ENCODE results near the gene SEPTIN3. TPM values are rescaled to one million over a fixed set of nuclear protein-coding genes. Genes with fewer than 3 reads are reported as not detected.
A peak's percentile ranks its signal among the peaks of the same experiment; 100 is the strongest.

SEPTIN3 gene
- total RNA-seq, 2 donors from 2014 or later, result 0.52 TPM; not detected in 1

- no peak overlapping the region for H3K4me3 ChIP-seq
- peaks cover 12% of the 10 kb centered on the region for H3K4me1 ChIP-seq
- no peak for DNase-seq
- WGBS, 2 donors, result 48 to 49% methylated on average over 12 of the region's 12 CpGs
- peaks cover 0 to 8% of the 10 kb centered on the region in 2 donors for H3K27me3 ChIP-seq
- no peaks in the 10 kb centered on the region for H3K9me3 ChIP-seq
- no peaks in the 10 kb centered on the region for H3K36me3 ChIP-seq (replicated peaks in 1 of 2; ENCODE audit: insufficient read depth in 1 of 2, low read depth in 2 of 2)
- no peak overlapping the region for H3K27ac ChIP-seq
- intact Hi-C loops (cut with DNase I), result no loop called here
- ATAC-seq, result no peak
- TF ChIP-seq CTCF (IDR thresholded peaks at IDR 0.05), result no peak
- TF ChIP-seq POLR2A (IDR thresholded peaks at IDR 0.05), result no peak
These were observed 6.2 kb downstream of the SEPTIN3 start for GRCh38 chr22:41975299-41976069.

GRCh38 chr22:41976070-41976901 is 7.0 kb downstream of the SEPTIN3 start:
- DNase-seq (peak; percentile 26 to 65 (median 32)), ATAC-seq (peak; percentile 77)
- no peak overlapping the region for H3K27ac ChIP-seq
- 3 to 23% methylated on average over 3 to 40 of the region's 72 CpGs for WGBS, 2 donors
- no peak overlapping the region for H3K4me3 ChIP-seq
- TF ChIP-seq POLR2A (IDR thresholded peaks at IDR 0.05) (no peak), CTCF (IDR thresholded peaks at IDR 0.05) (no peak)
- H3K9me3 ChIP-seq, result no peaks in the 10 kb centered on the region
- no peaks in the 10 kb centered on the region for H3K36me3 ChIP-seq (replicated peaks in 1 of 2; ENCODE audit: insufficient read depth in 1 of 2, low read depth in 2 of 2)
- peaks cover 0 to 8% of the 10 kb centered on the region in 2 donors for H3K27me3 ChIP-seq
- intact Hi-C loops (cut with DNase I), result no loop called here
- H3K4me1 ChIP-seq, result peaks cover 12% of the 10 kb centered on the region

GRCh38 chr22:41976961-41977566 is 7.8 kb downstream of the SEPTIN3 start:
- Histone ChIP-seq H3K4me1 (peaks cover 12% of the 10 kb centered on the region), H3K4me3 (no peak overlapping the region), H3K27me3 (peaks cover 0 to 8% of the 10 kb centered on the region in 2 donors), H3K27ac (no peak overlapping the region), H3K9me3 (no peaks in the 10 kb centered on the region), H3K36me3 (replicated peaks in 1 of 2; ENCODE audit: insufficient read depth in 1 of 2, low read depth in 2 of 2) (no peaks in the 10 kb centered on the region)
- intact Hi-C loops (cut with DNase I), result no loop called here
- TF ChIP-seq CTCF (IDR thresholded peaks at IDR 0.05), result no peak
- no peak for TF ChIP-seq POLR2A (IDR thresholded peaks at IDR 0.05)
- peak; percentile 12 for ATAC-seq
- 4 to 11% methylated on average over 5 to 46 of the region's 46 CpGs for WGBS, 2 donors
- DNase-seq, result peak in 1 of 4 donors; percentile 18

GRCh38 chr22:41978732-41979131 is 9.5 kb downstream of the SEPTIN3 start:
- Histone ChIP-seq H3K4me3 (no peak overlapping the region), H3K27me3 (peaks cover 0 to 8% of the 10 kb centered on the region in 2 donors), H3K36me3 (replicated peaks in 1 of 2; ENCODE audit: insufficient read depth in 1 of 2, low read depth in 2 of 2) (no peaks in the 10 kb centered on the region), H3K27ac (no peak overlapping the region), H3K4me1 (peaks cover 12% of the 10 kb centered on the region), H3K9me3 (no peaks in the 10 kb centered on the region)
- intact Hi-C loops (cut with DNase I), result no loop called here
- DNase-seq, result no peak
- WGBS, 2 donors, result 86 to 93% methylated on average over 1 of the region's 1 CpG
- no peak for TF ChIP-seq POLR2A (IDR thresholded peaks at IDR 0.05)
- no peak for TF ChIP-seq CTCF (IDR thresholded peaks at IDR 0.05)
- ATAC-seq, result no peak

Measured in body of pancreas (tissue), 4 donors.